NCI-H1436 (cell line): Measurements from ENCODE around the gene PRUNE1.

Source experiments
- DNase-seq: peaks from one replicate; lab custom pipeline; 2025; lab: John Stamatoyannopoulos, UW

PRUNE1 gene

DNA sequence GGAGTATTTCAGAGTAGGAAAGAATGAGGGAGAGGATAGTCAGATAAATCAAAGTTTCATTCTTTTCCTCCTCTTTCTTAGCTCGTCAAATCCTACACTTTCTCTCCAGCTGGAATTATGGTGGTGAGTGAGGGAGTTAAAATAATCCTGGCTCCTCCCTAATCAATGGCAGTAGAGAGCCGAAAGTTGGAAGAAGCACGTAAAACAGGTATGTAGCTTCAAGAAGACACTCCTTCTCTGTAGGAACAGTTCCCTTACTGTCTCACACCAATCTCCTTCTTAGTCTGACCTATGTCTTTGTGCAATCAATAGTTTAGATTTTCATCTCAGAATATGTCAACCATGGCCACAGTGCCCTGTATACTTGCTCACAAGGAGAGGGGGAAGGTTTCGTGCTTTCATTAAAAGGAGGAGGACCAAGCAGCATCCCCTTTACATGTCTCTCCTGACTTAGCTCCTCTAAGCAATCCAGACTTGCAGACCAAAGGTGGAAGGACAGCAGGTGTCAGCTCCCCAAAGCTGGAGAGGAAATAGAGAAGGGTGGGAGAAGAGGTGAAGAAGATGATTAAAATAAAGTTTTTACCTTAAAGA, 2.4 kb upstream of the PRUNE1 start:
- no peak for DNase-seq

DNA sequence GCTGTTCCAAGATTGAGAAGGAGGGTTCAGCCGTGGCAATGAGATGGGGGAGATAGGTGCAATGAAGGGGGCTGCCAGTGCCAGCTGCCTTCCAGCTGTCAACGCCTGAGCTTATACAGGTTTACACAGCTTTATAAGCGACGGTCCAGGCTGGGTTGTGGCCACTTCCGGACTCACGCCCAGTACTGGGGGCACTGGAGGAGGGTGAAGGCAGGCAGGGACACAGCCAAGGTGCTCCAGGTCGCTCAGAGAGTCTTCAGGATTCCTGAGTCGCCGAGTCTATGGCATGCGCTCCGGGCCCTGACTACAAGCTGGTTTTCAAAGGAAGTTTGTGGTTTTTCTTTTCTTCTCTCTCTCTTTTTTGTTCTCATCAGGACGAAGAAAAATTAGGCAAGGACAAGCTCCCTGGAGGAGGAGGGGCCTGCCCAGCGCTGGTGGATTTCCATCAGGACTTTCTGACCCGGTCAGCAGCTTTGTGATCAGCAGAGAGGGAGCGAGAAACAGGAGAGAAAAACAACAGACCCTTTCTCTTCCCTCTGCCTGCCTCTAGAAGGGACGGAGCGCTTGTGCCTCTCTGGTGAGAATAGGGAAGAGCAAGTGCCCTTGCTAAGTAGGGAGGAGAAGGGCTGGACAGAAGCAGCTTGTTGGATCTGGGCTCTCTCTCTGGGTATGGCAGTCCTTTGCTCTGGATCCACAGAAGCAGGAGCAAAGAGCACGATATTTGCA, 1.8 kb upstream of the PRUNE1 start, which contains the start of gene MINDY1:
TSS of gene MINDY1 (minus strand) at position 576 of the 726 bp plus-strand sequence. CDS start 4,285 bp downstream, outside the sequence.
- DNase-seq: peak; percentile 66

DNA sequence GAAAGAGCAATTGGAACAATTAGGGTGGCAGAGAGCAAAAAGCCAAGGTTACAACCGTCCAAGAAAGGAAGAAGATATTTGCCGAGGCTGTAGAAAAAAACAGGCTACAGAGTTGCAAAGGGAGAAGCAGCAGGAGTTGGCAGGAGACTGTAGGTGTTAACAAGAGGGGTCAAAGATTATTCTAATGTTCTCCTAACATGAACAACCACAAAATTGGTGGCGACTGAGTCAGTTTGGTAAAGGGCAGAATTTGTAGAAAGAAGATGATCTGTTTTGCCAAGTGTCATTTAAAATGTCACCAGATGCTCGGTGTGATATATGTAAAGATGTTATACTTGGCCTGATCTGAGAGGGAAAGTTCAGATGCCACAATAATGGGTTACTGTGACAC, 401 bp upstream of the PRUNE1 start:
- DNase-seq: no peak

DNA sequence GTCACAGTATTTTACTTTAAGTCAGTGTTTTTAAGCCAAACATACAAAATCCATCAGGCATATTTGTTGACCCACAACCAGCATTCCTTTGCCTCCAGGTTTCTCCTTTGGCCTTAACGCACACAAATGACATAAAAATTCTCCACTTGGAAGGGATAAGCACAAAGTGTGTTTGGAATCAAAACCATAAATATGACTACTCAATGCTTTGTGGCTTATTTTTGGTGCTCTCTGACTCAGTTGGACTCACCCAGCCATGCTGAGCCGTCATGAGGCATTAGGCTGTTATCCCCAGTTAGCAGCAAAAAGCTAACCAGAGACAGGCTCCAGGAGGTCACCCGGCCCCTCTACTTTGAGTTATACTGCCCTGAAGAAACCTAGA, 948 bp downstream of the PRUNE1 start:
- DNase-seq: no peak

DNA sequence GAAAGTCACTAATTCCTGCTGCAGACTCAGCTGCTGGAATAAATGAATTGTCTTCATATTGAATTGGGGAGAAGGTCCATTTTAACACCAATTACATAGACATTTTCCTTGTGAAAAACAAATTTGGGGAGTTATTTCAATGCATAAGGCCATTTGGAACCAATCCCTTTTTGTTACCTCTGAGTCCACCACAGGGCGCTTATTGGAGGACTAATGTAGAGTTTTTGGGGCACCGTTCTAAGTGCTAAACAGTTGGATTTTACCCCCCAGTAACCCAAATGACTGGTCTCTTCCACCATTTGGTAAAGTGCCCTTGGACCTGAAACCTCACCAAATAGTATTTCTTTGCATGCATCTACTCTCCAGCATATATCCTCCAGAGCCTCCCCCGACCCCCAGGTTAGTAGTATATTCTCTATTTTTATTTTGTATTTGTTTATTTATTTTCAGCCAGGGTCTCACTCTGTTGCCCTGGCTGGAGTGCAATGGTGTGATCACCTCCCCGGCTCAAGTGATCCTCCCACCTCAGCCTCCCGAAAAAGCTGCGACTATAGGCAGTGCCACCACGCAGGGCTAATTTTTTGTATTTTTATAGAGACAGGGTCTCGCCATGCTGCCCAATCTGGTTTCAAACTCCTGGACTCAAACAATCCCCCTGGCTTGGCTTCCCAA, 1.6 kb downstream of the PRUNE1 start:
- DNase-seq: no peak

DNA sequence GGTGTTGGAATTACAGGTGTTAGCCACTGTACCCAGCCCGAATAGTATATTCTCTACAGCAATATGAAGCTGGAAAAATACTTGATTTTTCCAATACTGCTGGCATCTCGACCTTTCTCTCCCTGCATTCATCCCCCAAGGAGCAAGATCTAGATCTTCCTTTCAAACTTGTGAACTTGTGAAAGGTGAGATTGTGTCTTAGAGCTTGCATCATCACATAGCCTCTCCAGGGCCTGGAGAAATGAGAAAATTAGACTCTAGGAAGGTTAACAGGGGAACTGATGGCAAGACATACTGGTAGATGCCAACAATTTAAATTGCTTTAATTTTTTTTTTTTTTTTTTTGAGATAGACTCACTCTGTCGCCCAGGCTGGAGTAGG, 2.1 kb downstream of the PRUNE1 start:
- no peak for DNase-seq

DNA sequence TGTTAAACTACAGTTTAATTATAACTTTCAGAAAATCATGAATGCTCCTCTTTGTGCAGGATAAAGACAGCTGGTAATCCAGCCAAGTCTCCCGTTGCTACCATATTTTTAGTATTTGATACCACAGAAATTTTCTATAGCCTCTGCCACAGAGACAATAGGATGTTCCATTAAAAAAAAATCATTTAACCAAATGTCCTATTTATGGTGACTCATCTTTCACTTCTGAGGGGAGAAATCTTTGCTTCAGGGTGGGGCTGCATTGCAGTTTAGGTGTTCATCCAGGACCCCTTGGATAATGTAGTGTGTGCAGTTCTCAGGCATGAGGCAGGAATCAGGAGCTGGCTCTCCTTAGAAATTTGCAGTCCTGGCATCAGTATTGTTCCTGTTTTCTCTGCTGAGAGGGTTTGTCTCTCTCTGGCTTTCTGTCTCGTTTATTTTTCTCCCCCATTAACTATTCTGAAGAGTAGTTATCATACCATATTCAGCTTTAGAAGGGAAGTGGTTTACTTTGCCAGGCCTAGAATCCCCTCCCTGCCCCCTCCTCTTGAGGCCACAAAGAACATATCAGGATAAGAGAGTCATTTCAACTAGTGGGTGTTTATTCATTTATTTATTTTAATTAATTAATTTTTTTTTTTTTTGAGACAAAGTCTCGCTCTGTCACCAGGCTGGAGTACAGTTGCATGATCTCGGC, 3.1 kb downstream of the PRUNE1 start:
- DNase-seq: no peak

DNA sequence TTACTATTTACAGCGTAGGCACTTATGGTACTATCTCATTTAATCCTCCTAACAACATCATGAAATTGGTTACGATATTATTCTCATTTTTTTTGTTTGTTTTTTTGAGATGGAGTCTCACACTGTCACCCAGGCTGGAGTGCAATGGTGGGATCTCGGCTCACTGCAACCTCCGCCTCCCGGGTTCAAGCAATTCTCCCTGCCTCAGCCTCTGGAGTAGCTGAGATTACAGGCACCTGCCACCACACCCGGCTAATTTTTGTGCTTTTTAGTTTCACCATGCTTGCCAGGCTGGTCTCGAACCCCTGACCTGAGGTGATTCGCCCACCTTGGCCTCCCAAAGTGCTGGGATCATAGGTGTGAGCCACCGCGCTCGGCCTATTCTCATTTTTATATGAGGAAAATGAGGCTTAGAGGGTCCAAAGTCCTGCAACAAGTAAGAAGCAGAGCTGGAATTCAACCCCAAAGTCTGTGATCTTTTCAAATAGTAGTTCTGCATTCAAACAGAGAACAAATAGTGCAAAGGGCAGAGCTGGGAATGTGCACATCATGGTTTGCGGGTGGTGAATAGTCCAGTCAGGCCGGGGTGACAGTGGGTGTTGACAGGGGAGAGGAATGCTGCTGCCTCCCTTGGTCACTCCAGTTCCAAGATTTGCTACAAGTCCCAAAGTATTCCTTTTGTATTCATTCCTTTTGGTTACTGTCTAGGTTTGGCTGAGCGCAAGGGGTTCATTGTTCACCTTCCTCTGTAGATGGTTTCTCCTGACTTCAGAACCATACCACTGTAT, 4.6 kb downstream of the PRUNE1 start:
- DNase-seq: no peak

DNA sequence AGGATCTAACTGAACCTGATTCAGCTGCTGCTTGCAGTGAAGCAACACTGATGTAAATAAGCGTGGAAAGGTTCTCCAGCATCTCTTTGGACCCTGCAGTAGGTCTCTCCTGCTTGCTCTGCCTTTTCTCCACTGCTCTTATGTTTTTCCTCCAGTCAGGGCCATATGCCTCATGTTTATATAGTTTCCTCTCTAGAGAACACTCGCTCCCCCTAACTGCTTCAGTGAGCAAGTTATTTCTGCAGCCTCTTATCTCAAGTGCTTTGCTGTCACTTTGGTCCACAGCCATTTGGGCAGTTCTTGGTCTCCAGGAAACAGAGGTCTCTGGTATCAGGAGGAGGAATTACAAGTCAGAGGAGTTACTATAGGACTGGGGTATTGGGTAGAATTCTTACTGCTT, 5.3 kb downstream of the PRUNE1 start:
- no peak for DNase-seq

DNA sequence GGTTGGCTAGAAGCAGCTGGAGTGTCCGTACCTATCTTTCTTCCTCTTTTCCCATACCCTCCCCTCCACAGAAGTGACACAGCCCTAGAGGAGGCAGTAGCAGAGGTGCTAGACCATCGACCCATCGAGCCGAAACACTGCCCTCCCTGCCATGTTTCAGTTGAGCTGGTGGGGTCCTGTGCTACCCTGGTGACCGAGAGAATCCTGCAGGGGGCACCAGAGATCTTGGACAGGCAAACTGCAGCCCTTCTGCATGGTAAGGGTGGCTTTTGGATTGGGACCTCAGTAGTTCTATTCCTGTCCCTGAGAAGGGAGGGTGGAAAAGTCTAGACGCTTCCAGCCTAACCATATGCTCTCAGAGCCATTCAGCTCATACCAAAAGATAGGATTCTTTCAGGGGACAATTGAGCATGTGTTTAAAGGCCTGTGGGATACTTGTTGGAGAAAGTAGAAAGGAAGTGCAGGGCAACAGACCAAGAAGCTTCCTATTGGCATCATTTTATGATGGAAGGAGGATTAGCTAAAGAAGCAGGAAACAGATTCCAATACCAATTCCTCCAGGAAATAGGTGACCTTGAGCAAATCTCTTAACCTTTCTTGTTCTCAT, 16.4 kb downstream of the PRUNE1 start:
- peak; percentile 55 for DNase-seq

DNA sequence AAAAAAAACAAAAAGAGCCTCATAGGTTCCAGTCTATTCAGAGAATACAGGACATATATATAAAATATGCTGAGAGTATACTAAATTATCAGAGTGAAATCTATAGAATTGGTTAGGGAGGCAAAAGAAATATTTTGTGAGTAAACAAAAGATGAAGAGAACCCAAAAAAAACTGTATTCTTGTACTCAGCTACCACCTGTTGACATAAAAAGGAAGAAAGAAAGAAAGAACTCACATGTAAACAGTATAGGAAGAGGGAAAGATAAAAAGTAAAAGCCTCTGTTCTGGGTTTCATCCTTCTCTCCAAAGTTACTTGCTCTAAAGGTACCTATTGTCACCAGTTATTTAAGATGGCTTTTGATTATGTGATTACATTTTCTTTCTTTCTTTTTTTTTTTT, 18.2 kb downstream of the PRUNE1 start:
- DNase-seq: no peak

DNA sequence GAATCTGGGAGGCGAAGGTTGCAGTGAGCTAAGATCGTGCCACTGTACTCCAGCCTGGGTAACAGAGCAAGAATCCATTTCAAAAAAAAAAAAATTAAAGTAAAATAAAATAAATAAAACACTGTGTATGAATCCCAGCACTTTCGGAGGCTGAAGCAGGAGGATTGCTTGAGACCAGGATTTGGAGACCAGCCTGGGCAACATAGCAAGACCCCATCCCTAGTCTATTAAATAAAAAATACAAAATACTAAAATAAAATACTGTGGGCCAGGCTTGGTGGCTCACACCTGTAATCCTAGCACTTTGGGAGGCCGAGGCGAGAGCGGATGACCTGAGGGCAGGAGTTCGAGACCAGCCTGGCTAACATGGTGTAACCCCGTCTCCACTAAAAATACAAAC, 23.9 kb downstream of the PRUNE1 start:
- DNase-seq: no peak

DNA sequence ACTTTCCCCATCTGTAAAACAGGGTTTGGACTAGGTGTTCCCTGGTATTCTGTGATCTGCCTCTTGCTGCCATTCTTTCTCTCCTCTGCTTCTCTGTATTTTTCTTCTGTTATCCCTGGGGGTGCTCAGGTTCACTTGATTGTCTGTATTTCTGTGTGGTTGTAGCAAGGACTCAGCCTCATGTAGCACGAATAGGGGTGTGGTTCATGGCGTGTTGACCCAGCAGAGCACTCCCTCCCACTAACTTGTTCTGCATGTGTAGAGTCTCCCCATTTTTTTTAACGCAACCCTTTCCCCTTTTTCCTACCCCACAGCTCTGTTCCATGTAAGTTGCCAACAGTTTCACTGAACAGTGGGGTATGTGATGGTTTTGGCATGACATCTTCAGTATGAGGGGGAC, 26.9 kb downstream of the PRUNE1 start:
- DNase-seq: no peak

DNA sequence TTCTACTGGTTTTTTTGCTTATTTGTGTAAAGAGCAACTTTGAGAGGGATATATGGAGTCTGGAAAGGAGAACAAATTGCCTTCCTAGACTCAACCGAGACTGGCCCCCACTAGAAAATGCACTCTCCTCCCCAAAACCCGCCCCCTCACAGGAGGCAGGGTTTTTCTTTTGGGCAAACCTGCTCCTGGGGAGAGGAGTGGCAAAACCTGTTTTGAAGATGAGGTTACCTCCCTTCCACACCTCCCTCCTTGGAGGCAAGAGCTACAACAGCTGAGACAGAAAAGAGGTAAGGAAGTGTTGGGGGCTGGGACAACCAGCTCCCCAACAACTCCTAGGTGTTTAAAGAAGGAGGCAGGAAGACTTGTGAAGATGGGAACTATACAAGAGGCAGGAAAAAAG, 28.1 kb downstream of the PRUNE1 start, which contains the start of gene BNIPL:
TSS of gene BNIPL (plus strand) at position 231 of the 400 bp plus-strand sequence. CDS start at position 371, 140 bp downstream.
- DNase-seq: no peak

DNA sequence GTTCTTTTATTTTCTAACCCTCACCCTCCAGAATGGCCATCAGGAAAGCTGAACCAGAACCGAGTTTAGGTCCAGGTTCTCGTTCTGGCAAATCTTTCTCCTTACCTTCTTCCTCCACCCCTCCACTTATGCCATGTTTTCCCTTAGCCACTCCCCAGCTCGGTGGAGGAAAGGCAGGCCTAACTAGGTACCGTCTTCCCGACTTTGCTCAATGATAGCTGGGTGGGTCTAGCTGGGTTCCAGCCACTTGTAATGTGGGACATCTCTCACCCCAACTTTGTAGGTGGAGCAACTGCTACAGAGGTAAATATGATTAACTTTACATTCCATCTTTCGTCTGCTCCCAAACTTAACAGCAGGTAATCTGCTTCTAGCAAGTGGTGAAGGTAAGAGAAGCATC, 28.8 kb downstream of the PRUNE1 start:
- no peak for DNase-seq

DNA sequence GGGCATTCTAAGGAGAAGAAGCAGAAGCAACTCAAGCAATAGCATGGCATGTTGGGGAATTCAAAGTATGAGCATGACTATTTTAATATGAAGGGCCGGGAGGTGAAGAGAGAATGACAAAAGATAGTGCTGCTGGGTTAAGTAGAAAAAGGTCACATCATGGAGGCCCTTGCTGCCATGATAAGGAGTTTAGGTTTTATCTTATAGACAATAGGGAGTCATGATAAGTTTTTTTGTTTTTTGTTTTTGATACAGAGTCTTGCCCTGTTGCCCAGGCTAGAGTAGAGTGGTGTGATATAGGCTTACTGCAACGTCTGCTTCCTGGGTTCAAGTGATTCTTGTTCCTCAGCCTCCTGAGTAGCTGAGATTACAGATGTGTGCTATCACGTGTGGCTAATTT, 31.3 kb downstream of the PRUNE1 start:
- no peak for DNase-seq

DNA sequence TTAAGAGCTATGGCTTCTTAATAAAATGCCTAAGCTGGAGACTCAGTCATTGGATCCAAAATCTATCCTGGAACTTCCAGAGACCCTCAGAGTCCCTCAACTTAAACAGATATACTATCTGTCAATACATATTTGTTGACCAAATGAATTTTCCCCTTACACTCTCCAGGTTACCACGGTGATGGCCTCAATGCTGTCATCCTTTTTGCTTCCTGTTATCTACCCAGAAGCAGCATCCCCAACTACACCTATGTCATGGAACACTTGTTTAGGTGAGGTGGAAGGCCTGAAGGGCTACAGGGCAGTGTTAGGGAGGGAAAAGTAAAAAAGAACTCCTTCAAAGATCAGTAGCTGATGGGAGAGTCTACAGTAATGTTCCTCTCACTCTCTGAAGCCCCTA, 34.9 kb downstream of the PRUNE1 start:
- DNase-seq: no peak

DNA sequence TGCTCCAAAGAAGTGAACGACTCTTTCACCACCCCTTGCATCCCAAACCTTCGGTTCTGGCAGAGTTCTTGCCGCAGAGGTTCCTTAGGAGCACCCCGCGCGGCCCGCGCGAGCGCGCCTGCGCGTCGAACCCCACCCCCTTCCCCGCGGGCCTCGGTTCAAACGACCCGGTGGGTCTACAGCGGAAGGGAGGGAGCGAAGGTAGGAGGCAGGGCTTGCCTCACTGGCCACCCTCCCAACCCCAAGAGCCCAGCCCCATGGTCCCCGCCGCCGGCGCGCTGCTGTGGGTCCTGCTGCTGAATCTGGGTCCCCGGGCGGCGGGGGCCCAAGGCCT, 39.3 kb downstream of the PRUNE1 start, which contains the start of gene C1orf56:
TSS of gene C1orf56 (plus strand) at position 161 of the 334 bp plus-strand sequence. CDS start at position 258, 97 bp downstream.
- peak; percentile 43 for DNase-seq

DNA sequence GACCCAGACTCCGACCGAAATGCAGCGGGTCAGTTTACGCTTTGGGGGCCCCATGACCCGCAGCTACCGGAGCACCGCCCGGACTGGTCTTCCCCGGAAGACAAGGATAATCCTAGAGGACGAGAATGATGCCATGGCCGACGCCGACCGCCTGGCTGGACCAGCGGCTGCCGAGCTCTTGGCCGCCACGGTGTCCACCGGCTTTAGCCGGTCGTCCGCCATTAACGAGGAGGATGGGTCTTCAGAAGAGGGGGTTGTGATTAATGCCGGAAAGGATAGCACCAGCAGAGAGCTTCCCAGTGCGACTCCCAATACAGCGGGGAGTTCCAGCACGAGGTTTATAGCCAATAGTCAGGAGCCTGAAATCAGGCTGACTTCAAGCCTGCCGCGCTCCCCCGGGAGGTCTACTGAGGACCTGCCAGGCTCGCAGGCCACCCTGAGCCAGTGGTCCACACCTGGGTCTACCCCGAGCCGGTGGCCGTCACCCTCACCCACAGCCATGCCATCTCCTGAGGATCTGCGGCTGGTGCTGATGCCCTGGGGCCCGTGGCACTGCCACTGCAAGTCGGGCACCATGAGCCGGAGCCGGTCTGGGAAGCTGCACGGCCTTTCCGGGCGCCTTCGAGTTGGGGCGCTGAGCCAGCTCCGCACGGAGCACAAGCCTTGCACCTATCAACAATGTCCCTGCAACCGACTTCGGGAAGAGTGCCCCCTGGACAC, 39.8 kb downstream of the PRUNE1 start:
- DNase-seq: no peak

DNA sequence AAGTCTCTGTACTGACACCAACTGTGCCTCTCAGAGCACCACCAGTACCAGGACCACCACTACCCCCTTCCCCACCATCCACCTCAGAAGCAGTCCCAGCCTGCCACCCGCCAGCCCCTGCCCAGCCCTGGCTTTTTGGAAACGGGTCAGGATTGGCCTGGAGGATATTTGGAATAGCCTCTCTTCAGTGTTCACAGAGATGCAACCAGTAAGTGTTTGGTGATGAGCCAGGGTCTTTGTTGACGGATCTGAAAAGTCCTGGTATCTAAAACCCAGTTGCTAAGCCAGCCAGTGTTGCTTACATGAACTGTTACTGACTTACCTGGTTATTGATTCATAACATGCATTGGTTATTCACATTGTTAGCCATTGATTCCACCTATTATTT, 40.4 kb downstream of the PRUNE1 start:
- DNase-seq: no peak

DNA sequence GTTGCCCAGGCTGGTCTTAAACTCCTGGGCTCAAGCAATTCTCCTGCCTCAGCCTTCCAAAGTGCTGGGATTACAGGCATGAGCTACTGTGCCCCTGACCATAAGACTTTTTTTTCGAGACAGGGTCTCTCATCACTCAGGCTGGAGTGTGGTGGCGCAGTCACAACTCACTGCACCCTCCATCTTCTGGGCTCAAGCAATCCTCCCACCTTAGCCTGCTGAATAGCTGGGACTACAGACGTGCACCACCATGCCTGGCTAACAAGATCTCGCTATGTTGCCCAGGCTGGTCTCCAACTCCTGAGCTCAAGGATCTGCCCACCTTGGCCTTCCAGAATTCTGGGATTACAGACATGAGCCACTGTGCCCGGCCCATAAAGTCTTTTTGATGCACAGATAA, 41.2 kb downstream of the PRUNE1 start:
- DNase-seq: no peak
